Testis (tissue), 3 donors: ENCODE data around the gene ALPK3. TPM values are rescaled to one million over a fixed set of nuclear protein-coding genes. Genes with fewer than 3 reads are reported as not detected.
A peak's percentile ranks its signal among the peaks of the same experiment; 100 is the strongest.
"Not testable (repeated sequence)": the region's sequence is repeated elsewhere in the genome, so short reads cannot be mapped to it uniquely, and the experiment has no call there.

Source experiments
- DNase-seq: peaks from one replicate; pipeline ENCODE4 v3.0.0-alpha.2; 2019
- H3K27ac ChIP-seq, 2 donors: fragments of 200-600 bp; sonication (generic); one replicate each; pipeline ENCODE4 v1.5.1; 2019
- H3K27me3 ChIP-seq: fragments of 200-600 bp; sonication (generic); one replicate; pipeline ENCODE4 v1.5.1; 2019
- H3K36me3 ChIP-seq: fragments of 200-600 bp; sonication (generic); one replicate; pipeline ENCODE4 v1.5.1; 2017; ENCODE audit warnings: low read depth; ENCODE audit errors: missing control alignments
- H3K4me1 ChIP-seq: fragments of 200-600 bp; sonication (generic); one replicate; pipeline ENCODE4 v1.5.1; 2019
- H3K4me3 ChIP-seq, 2 donors: fragments of 200-600 bp; sonication (generic); one replicate each; pipeline ENCODE4 v1.5.1; 2017 to 2019
- H3K9me3 ChIP-seq: fragments of 200-600 bp; sonication (generic); one replicate; pipeline ENCODE4 v1.5.1; 2017
- CTCF ChIP-seq, 3 experiments: fragments of 450-650 bp in 2 of 3; fragments of 200-600 bp in 1 of 3; sonication (generic) in 1 of 3; IDR thresholded peaks; one replicate each; pipeline ENCODE4 v1.5.1; 2016 to 2019; ENCODE audit warnings: antibody characterized with exemption in 3 of 3, mild to moderate bottlenecking in 2 of 3, moderate library complexity in 1 of 3
- POLR2A ChIP-seq: fragments of 450-650 bp; IDR thresholded peaks from one replicate; pipeline ENCODE4 v1.6.1; 2017; ENCODE audit warnings: antibody characterized with exemption, mild to moderate bottlenecking, moderate library complexity
- WGBS, 2 donors: methylation state at CpG; one replicate each; pipeline ENCODE4 v1.1.5; 2018; 5-methylcytosine and 5-hydroxymethylcytosine counted together
- intact Hi-C: fragments of 100-400 bp; cut with DNase I; formaldehyde crosslinking; loops from one replicate; pipeline ENCODE4 v1.15.1; 2023; ENCODE audit warnings: low total_unique reads
- polyA plus RNA-seq: library from polyadenylated mRNA; stranded (reverse); fragments of 350-450 nt; fragmentation: Illumina TruSeq; extraction: RNeasy Lipid Tissue Mini Kit (QIAGEN cat#74804); gene quantifications from one replicate; pipeline ENCODE4 v1.2.3, GENCODE V29; 2014; ENCODE audit warnings: low read depth, low replicate concordance; ENCODE audit not compliant: insufficient read depth
- total RNA-seq, 2 donors: library from RNA; depleted of rRNA; stranded (reverse); fragments of >200 nt; gene quantifications; one replicate each; pipeline ENCODE4 v1.2.3, GENCODE V29; 2016

ALPK3 gene
- total and polyA plus RNA-seq, 3 donors from 2014 or later: 3.0 to 5.0 (median 4.1) TPM

GRCh38 chr15:84844964-84845363 is 27.8 kb downstream of the ALPK3 start:
- Histone ChIP-seq H3K27ac (no peak overlapping the region), H3K27me3 (no peaks in the 10 kb centered on the region), H3K4me1 (peaks cover 7% of the 10 kb centered on the region), H3K4me3 (no peak overlapping the region), H3K9me3 (no peaks in the 10 kb centered on the region), H3K36me3 (no peaks in the 10 kb centered on the region)
- intact Hi-C loops: no loop called here
- TF ChIP-seq POLR2A: no peak
- TF ChIP-seq CTCF (IDR thresholded peaks at IDR 0.05): no peak
- no peak for DNase-seq
- 92 to 96% methylated on average over 2 of the region's 2 CpGs for WGBS, 2 donors

GRCh38 chr15:84845631-84846030 is 28.5 kb downstream of the ALPK3 start:
- H3K4me1 ChIP-seq, intact Hi-C loops, H3K27ac ChIP-seq, H3K4me3 ChIP-seq, H3K27me3 ChIP-seq, H3K36me3 ChIP-seq, H3K9me3 ChIP-seq: not testable (repeated sequence)
- DNase-seq: peak; percentile 62
- 77 to 89% methylated on average over 7 of the region's 7 CpGs for WGBS, 2 donors
- peak in 2 of 3 experiments; percentile 37 to 56 for TF ChIP-seq CTCF (IDR thresholded peaks at IDR 0.05)

- intact Hi-C loops: no loop called here
- Histone ChIP-seq H3K36me3 (no peaks in the 10 kb centered on the region), H3K9me3 (no peaks in the 10 kb centered on the region), H3K4me1 (no peaks in the 10 kb centered on the region), H3K27ac (no peak overlapping the region), H3K27me3 (no peaks in the 10 kb centered on the region), H3K4me3 (no peak overlapping the region)
- TF ChIP-seq POLR2A (no peak), CTCF (IDR thresholded peaks at IDR 0.05) (no peak)
- WGBS, 2 donors: 93 to 97% methylated on average over 1 of the region's 1 CpG
- no peak for DNase-seq
These were observed 29.1 kb downstream of the ALPK3 start for GRCh38 chr15:84846269-84846668.

GRCh38 chr15:84847382-84847781 is 30.2 kb downstream of the ALPK3 start:
- no peaks in the 10 kb centered on the region for H3K9me3 ChIP-seq
- intact Hi-C loops: no loop called here
- H3K36me3 ChIP-seq: no peaks in the 10 kb centered on the region
- H3K27ac ChIP-seq: no peak overlapping the region
- DNase-seq: no peak
- H3K4me3 ChIP-seq: no peak overlapping the region
- TF ChIP-seq POLR2A (no peak), CTCF (IDR thresholded peaks at IDR 0.05) (no peak)
- H3K27me3 ChIP-seq: no peaks in the 10 kb centered on the region
- no peaks in the 10 kb centered on the region for H3K4me1 ChIP-seq

- TF ChIP-seq POLR2A: no peak
- TF ChIP-seq CTCF (IDR thresholded peaks at IDR 0.05): no peak
- no peaks in the 10 kb centered on the region for H3K36me3 ChIP-seq
- intact Hi-C loops: no loop called here
- no peak overlapping the region for H3K27ac ChIP-seq
- no peak for DNase-seq
- no peaks in the 10 kb centered on the region for H3K27me3 ChIP-seq
- H3K9me3 ChIP-seq: no peaks in the 10 kb centered on the region
- H3K4me1 ChIP-seq: no peaks in the 10 kb centered on the region
- H3K4me3 ChIP-seq: no peak overlapping the region
- 95 to 96% methylated on average over 5 of the region's 5 CpGs for WGBS, 2 donors
These were observed 35.1 kb downstream of the ALPK3 start for GRCh38 chr15:84852212-84852611.
